ENCODE results near the gene LRP4.
"Not testable (repeated sequence)": the region's sequence is repeated elsewhere in the genome, so short reads cannot be mapped to it uniquely, and the experiment has no call there.

LRP4 gene, protein sequence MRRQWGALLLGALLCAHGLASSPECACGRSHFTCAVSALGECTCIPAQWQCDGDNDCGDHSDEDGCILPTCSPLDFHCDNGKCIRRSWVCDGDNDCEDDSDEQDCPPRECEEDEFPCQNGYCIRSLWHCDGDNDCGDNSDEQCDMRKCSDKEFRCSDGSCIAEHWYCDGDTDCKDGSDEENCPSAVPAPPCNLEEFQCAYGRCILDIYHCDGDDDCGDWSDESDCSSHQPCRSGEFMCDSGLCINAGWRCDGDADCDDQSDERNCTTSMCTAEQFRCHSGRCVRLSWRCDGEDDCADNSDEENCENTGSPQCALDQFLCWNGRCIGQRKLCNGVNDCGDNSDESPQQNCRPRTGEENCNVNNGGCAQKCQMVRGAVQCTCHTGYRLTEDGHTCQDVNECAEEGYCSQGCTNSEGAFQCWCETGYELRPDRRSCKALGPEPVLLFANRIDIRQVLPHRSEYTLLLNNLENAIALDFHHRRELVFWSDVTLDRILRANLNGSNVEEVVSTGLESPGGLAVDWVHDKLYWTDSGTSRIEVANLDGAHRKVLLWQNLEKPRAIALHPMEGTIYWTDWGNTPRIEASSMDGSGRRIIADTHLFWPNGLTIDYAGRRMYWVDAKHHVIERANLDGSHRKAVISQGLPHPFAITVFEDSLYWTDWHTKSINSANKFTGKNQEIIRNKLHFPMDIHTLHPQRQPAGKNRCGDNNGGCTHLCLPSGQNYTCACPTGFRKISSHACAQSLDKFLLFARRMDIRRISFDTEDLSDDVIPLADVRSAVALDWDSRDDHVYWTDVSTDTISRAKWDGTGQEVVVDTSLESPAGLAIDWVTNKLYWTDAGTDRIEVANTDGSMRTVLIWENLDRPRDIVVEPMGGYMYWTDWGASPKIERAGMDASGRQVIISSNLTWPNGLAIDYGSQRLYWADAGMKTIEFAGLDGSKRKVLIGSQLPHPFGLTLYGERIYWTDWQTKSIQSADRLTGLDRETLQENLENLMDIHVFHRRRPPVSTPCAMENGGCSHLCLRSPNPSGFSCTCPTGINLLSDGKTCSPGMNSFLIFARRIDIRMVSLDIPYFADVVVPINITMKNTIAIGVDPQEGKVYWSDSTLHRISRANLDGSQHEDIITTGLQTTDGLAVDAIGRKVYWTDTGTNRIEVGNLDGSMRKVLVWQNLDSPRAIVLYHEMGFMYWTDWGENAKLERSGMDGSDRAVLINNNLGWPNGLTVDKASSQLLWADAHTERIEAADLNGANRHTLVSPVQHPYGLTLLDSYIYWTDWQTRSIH (N-terminal part only)

DNA sequence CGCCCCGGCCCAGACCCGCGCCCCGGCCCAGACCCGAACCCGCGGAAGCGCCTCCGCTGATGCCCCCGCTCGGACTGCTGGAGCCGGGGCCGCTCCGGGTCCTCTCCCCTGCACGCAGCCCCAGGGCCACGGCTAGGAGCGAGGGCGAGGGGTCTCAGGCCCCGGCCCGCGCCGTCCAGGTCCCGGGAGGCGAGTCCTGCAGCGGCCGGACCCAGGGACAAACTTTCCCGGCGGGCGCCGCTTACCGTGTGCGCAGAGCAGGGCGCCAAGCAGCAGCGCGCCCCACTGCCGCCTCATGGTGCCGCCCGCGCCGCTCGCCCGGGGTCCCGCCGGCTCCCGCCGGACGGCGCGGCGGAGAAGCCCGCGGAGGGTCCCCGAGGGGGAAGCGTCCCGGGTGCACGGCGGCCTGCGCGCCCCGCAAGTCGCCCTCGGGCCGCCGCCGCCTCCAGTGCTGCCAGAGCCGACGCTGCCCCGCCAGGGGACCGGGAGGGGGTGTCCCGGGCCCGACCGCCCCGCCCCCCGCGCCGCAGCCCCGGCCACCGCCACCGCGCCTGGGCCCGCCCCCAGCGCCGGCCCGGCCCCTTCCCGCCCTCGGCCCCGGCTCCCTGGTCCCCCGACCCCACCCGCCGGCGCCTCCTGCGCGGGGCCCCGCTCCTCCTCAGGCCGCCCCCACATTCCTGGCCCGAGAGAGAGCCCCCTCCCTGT lies at the start of gene LRP4:
TSS of gene LRP4 (minus strand) at position 468 of the 705 bp plus-strand sequence. CDS start at position 297, 171 bp downstream.
- Histone ChIP-seq H3K9me3 (ENCODE audit: control insufficient read depth in 2 of 2, low read length in 2 of 2) (no peaks in the 10 kb centered on the region), H3K27me3 (ENCODE audit: control insufficient read depth in 1 of 2, insufficient read depth in 2 of 2, low read length in 2 of 2) (no peaks in the 10 kb centered on the region), H3K27ac (ENCODE audit: low read length) (peak within 1 kb of the TSS; percentile 75), H3K9ac (ENCODE audit: low read length in 2 of 2) (peak within 1 kb of the TSS; percentile 74 to 80), H3K4me1 (ENCODE audit: control insufficient read depth, insufficient read depth, low read length) (peaks cover 57% of the 10 kb centered on the region), H3K4me3 (ENCODE audit: low read length in 2 of 2) (peak within 1 kb of the TSS; percentile 80 to 83), H3K36me3 (ENCODE audit: control insufficient read depth in 2 of 2, insufficient read depth in 2 of 2, low read length in 2 of 2) (no peaks in the 10 kb centered on the region)

DNA sequence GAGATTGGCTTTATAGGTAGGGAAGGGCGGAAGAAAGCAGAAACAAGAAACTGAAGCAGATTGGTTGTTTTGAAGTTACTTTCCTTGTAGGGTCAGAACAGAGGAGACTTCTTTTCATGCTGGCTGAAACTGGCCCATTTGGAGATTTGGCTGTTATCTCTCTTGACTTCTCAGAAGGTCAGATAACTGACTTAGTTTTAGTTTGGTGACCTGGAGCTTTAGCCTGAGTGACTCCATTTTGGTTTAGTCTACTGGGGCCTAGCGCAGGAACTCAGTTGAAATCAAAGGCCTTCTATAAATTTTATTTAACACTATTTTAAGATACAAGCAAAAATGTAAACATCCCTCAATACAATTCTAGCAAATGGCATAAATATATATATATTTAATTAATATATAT lies 49.6 kb upstream of the LRP4 start:
- no peaks in the 10 kb centered on the region for H3K27me3 ChIP-seq (ENCODE audit: control insufficient read depth in 1 of 2, insufficient read depth in 2 of 2, low read length in 2 of 2)
- H3K4me3 ChIP-seq (ENCODE audit: low read length in 2 of 2), result no peak overlapping the region
- H3K4me1 ChIP-seq (ENCODE audit: control insufficient read depth, insufficient read depth, low read length), result no peaks in the 10 kb centered on the region
- no peaks in the 10 kb centered on the region for H3K9me3 ChIP-seq (ENCODE audit: control insufficient read depth in 2 of 2, low read length in 2 of 2)
- H3K27ac ChIP-seq (ENCODE audit: low read length), result no peak overlapping the region
- no peak overlapping the region for H3K9ac ChIP-seq (ENCODE audit: low read length in 2 of 2)
- no peaks in the 10 kb centered on the region for H3K36me3 ChIP-seq (ENCODE audit: control insufficient read depth in 2 of 2, insufficient read depth in 2 of 2, low read length in 2 of 2)

DNA sequence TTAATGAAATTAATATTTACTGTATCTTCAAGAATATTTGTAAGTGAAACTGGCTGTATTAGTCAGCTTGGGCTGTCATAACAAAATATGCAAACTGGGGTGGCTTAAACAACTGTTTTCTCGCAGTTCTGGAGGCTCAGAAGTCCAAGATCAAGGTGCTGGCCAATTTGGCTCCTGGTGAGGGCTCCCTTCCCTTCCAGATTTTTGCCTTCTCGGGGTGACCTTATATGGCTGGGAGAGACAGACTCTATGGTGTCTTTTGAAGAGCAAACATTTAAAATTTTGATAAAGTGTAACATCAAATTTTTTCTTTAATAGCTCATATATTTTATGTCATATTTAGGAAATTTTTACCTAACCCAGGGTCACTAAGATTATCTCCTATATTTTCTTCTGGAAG lies 48.4 kb upstream of the LRP4 start:
- Histone ChIP-seq H3K9me3 (ENCODE audit: control insufficient read depth in 2 of 2, low read length in 2 of 2) (no peaks in the 10 kb centered on the region), H3K27ac (ENCODE audit: low read length) (no peak overlapping the region), H3K4me1 (ENCODE audit: control insufficient read depth, insufficient read depth, low read length) (no peaks in the 10 kb centered on the region)

DNA sequence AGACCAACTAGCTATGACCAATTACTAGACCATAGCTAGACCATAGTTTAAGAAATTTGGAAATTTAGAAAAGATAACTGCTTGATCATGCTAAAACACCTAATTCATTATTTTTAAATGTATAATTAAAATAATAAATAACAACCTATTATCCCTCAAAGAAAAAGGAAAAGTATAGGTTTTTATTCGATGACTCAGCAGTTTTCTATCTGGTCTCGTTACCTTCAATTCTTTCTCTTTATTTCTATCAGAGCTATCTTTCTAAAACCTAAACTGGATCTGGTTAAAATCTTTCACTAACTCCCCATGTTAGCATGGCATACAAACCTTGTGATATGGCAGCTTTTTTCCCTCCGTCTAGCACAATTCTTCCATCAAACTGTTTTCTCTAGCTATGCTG lies 45.5 kb upstream of the LRP4 start:
- H3K4me3 ChIP-seq (ENCODE audit: low read length in 2 of 2), result no peak overlapping the region
- no peak overlapping the region for H3K9ac ChIP-seq (ENCODE audit: low read length in 2 of 2)
- peaks cover 0 to under 1% of the 10 kb centered on the region in 2 donors for H3K9me3 ChIP-seq (ENCODE audit: control insufficient read depth in 2 of 2, low read length in 2 of 2)
- no peaks in the 10 kb centered on the region for H3K4me1 ChIP-seq (ENCODE audit: control insufficient read depth, insufficient read depth, low read length)
- no peak overlapping the region for H3K27ac ChIP-seq (ENCODE audit: low read length)
- no peaks in the 10 kb centered on the region for H3K27me3 ChIP-seq (ENCODE audit: control insufficient read depth in 1 of 2, insufficient read depth in 2 of 2, low read length in 2 of 2)
- H3K36me3 ChIP-seq (ENCODE audit: control insufficient read depth in 2 of 2, insufficient read depth in 2 of 2, low read length in 2 of 2), result no peaks in the 10 kb centered on the region

More for the DNA sequence above, 48.4 kb upstream of the LRP4 start:
- Histone ChIP-seq H3K4me3 (ENCODE audit: low read length in 2 of 2) (no peak overlapping the region), H3K9ac (ENCODE audit: low read length in 2 of 2) (no peak overlapping the region), H3K36me3 (ENCODE audit: control insufficient read depth in 2 of 2, insufficient read depth in 2 of 2, low read length in 2 of 2) (no peaks in the 10 kb centered on the region), H3K27me3 (ENCODE audit: control insufficient read depth in 1 of 2, insufficient read depth in 2 of 2, low read length in 2 of 2) (no peaks in the 10 kb centered on the region)

DNA sequence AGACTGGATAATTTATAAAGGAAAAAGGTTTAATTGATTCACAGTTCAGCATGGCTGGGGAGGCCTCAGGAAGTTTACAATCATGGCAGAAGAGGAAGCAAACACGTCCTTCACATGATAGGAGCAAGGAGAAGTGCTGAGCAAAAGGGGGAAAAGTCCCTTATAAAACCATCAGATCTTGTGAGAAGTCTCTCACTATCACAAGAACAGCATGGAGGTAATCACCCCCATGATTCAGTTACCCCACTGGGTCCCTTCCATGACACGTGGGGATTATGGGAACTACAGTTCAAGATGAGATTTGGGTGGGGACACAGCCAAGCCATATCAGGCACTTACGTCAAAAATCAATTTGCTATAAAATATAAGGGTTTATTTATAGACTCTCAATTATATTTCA lies 43.5 kb upstream of the LRP4 start:
- H3K9me3 ChIP-seq (ENCODE audit: control insufficient read depth in 2 of 2, low read length in 2 of 2); H3K36me3 ChIP-seq (ENCODE audit: control insufficient read depth in 2 of 2, insufficient read depth in 2 of 2, low read length in 2 of 2); H3K27ac ChIP-seq (ENCODE audit: low read length); H3K9ac ChIP-seq (ENCODE audit: low read length in 2 of 2); H3K4me1 ChIP-seq (ENCODE audit: control insufficient read depth, insufficient read depth, low read length); H3K27me3 ChIP-seq (ENCODE audit: control insufficient read depth in 1 of 2, insufficient read depth in 2 of 2, low read length in 2 of 2); H3K4me3 ChIP-seq (ENCODE audit: low read length in 2 of 2): not testable (repeated sequence)

DNA sequence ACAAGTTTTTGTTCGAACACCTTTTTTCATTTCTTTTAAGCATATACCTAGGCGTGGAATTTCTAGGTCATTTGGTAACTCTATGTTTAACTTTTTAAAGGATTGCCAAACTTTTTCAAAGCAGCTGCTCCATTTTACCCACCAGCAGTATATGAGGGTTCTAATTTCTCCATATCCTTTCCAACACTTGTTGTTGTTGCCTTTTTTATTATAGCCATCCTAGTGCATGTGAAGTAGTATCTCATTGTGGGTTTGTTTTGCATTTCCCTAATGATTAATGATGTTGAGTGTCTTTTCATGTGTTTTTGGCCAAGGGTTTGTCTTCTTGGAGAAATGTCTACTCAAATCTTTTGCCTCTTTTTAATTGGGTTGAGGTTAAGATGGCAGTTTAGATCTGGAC lies 42.7 kb upstream of the LRP4 start:
- Histone ChIP-seq H3K36me3 (ENCODE audit: control insufficient read depth in 2 of 2, insufficient read depth in 2 of 2, low read length in 2 of 2) (no peaks in the 10 kb centered on the region), H3K4me1 (ENCODE audit: control insufficient read depth, insufficient read depth, low read length) (no peaks in the 10 kb centered on the region), H3K9me3 (ENCODE audit: control insufficient read depth in 2 of 2, low read length in 2 of 2) (peaks cover 3 to 4% of the 10 kb centered on the region in 2 donors)

DNA sequence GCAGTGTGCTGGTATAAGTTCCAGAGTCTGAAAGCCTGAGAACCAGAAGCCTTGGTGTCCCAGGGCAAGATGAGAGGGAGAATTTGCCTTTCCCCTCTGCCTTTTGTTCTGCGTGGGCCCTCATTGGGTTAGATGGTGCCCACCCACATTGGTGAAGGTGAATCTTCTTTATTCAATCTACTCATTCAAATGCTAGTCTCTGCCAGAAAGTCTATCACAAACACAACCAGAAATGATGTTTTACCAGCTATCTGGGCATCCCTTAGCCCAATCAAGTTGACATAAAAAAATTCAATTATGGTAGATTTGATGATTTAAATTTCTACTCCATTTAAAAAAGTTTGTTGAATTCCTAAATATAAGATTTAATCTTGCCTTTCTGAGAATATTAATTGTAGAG lies 40.4 kb upstream of the LRP4 start:
- Histone ChIP-seq H3K9me3 (ENCODE audit: control insufficient read depth in 2 of 2, low read length in 2 of 2) (peaks cover 3 to 4% of the 10 kb centered on the region in 2 donors), H3K4me3 (ENCODE audit: low read length in 2 of 2) (no peak overlapping the region), H3K27ac (ENCODE audit: low read length) (no peak overlapping the region), H3K36me3 (ENCODE audit: control insufficient read depth in 2 of 2, insufficient read depth in 2 of 2, low read length in 2 of 2) (no peaks in the 10 kb centered on the region), H3K9ac (ENCODE audit: low read length in 2 of 2) (no peak overlapping the region), H3K27me3 (ENCODE audit: control insufficient read depth in 1 of 2, insufficient read depth in 2 of 2, low read length in 2 of 2) (no peaks in the 10 kb centered on the region), H3K4me1 (ENCODE audit: control insufficient read depth, insufficient read depth, low read length) (no peaks in the 10 kb centered on the region)

More for the DNA sequence above, 42.7 kb upstream of the LRP4 start:
- no peak overlapping the region for H3K27ac ChIP-seq (ENCODE audit: low read length)
- H3K27me3 ChIP-seq (ENCODE audit: control insufficient read depth in 1 of 2, insufficient read depth in 2 of 2, low read length in 2 of 2), result no peaks in the 10 kb centered on the region
- H3K4me3 ChIP-seq (ENCODE audit: low read length in 2 of 2), result no peak overlapping the region
- H3K9ac ChIP-seq (ENCODE audit: low read length in 2 of 2), result no peak overlapping the region

DNA sequence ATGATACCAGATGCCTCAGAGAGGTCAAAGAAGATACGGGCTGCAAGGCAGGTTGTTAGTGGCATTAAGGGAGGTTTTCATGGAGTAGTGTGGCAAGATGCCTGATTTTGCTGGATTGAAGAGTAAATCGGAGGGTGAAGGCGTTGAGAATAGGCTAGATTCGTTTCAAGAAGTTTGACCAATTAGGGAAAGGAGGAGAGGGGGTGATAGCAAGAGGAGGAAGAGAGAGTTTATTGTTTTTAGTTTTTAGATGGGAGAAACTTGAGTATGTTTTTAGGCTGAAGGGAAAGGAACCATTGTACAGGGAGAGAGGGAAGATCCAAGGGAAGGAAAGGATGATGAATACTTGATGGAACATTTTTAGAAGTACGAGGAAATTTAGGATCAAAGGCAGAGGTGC lies 34.7 kb upstream of the LRP4 start:
- peaks cover 0 to 4% of the 10 kb centered on the region in 2 donors for H3K36me3 ChIP-seq (ENCODE audit: control insufficient read depth in 2 of 2, insufficient read depth in 2 of 2, low read length in 2 of 2)
- no peak overlapping the region for H3K27ac ChIP-seq (ENCODE audit: low read length)
- H3K27me3 ChIP-seq (ENCODE audit: control insufficient read depth in 1 of 2, insufficient read depth in 2 of 2, low read length in 2 of 2), result no peaks in the 10 kb centered on the region
- no peaks in the 10 kb centered on the region for H3K9me3 ChIP-seq (ENCODE audit: control insufficient read depth in 2 of 2, low read length in 2 of 2)
- H3K4me3 ChIP-seq (ENCODE audit: low read length in 2 of 2), result no peak overlapping the region
- H3K4me1 ChIP-seq (ENCODE audit: control insufficient read depth, insufficient read depth, low read length), result peaks cover 5% of the 10 kb centered on the region
- no peak overlapping the region for H3K9ac ChIP-seq (ENCODE audit: low read length in 2 of 2)

DNA sequence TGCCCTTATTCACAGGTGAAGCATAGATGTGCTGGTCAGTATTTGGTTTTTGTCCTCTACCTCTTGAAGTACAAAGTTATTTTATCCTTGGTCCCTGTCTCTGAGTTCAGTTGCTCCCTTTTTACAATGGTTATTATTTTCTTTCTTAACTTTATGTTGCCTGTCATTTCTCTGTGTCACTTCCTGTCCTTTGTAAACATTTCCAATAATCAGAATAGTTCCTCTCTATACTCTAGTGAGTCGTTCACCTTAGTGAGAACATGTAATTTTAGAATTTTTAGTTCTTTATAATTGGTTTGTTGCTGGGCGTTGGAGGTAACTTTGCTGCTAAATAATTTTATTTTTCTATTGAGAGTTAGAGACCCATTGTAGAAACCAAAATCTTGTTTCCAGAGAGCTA lies 34.2 kb upstream of the LRP4 start:
- no peak overlapping the region for H3K27ac ChIP-seq (ENCODE audit: low read length)
- peaks cover 0 to 4% of the 10 kb centered on the region in 2 donors for H3K36me3 ChIP-seq (ENCODE audit: control insufficient read depth in 2 of 2, insufficient read depth in 2 of 2, low read length in 2 of 2)
- H3K9ac ChIP-seq (ENCODE audit: low read length in 2 of 2), result no peak overlapping the region
- no peak overlapping the region for H3K4me3 ChIP-seq (ENCODE audit: low read length in 2 of 2)
- peaks cover 7% of the 10 kb centered on the region for H3K4me1 ChIP-seq (ENCODE audit: control insufficient read depth, insufficient read depth, low read length)
- no peaks in the 10 kb centered on the region for H3K27me3 ChIP-seq (ENCODE audit: control insufficient read depth in 1 of 2, insufficient read depth in 2 of 2, low read length in 2 of 2)
- H3K9me3 ChIP-seq (ENCODE audit: control insufficient read depth in 2 of 2, low read length in 2 of 2), result no peaks in the 10 kb centered on the region

DNA sequence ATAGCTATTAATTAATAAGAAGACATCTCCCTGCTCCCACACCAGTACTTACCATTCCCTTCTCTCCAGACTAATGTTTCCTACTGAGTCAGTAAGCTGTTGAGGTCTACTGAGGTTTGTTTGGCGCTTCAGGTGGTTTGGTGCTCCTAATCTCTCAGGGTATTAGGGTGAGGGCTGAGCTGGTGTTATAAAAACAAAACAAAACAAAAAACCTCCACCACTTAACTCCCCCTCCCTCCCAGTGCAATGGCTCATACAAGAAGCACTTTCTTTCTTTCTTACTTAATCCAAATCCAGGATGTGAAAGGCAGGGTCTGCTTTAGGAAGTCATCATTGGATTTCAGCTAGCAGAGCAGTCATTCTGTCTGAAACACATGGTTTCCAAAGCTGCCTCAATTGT lies 33.5 kb upstream of the LRP4 start:
- peaks cover 0 to 4% of the 10 kb centered on the region in 2 donors for H3K36me3 ChIP-seq (ENCODE audit: control insufficient read depth in 2 of 2, insufficient read depth in 2 of 2, low read length in 2 of 2)
- H3K27ac ChIP-seq (ENCODE audit: low read length), result no peak overlapping the region
- no peak overlapping the region for H3K4me3 ChIP-seq (ENCODE audit: low read length in 2 of 2)
- H3K27me3 ChIP-seq (ENCODE audit: control insufficient read depth in 1 of 2, insufficient read depth in 2 of 2, low read length in 2 of 2), result no peaks in the 10 kb centered on the region
- H3K9ac ChIP-seq (ENCODE audit: low read length in 2 of 2), result no peak overlapping the region
- no peaks in the 10 kb centered on the region for H3K9me3 ChIP-seq (ENCODE audit: control insufficient read depth in 2 of 2, low read length in 2 of 2)
- peaks cover 7% of the 10 kb centered on the region for H3K4me1 ChIP-seq (ENCODE audit: control insufficient read depth, insufficient read depth, low read length)
